HG03280 (cell line): ENCODE results near the gene CNTNAP3.
"Not testable (repeated sequence)": the region's sequence is repeated elsewhere in the genome, so short reads cannot be mapped to it uniquely, and the experiment has no call there.

Experiments used
- ATAC-seq: cut with Tn5 transposase; IDR thresholded peaks from one replicate; pipeline ENCODE4 v1.9.1; 2021; ENCODE audit warnings: mild to moderate bottlenecking, moderate library complexity; ENCODE audit not compliant: unreplicated experiment

The CNTNAP3 gene

DNA sequence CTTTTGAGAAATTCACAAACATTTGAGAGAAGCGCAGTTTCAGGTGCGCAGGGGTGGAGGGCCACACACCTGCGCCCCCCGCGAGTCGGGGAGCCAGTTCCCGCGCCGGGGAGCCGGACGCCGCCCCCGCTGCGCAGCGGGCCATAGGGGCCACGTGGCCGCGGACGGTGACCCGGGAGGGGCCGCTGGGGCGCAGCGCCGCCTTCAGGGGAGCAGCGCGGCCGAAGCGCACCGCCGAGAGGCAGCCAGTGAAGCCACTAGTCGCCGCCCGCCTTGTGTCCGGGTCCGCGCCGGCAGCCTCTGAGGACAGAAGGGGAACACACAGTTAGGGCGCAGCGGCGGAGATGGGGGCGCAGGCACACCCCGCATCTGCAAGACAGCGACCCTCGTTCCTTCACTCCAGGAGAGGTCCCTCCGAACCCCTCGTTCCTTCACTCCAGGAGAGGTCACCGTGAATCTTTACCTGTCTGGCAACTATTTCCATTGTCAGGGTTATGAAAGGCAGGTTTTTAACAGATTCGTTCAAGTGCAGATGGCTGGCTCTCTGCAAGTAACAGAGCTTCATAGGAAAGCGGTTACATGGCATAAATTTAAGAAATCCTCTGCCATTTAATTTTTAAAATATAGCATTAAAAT lies 209.2 kb downstream of the CNTNAP3 start:
- not testable (repeated sequence) for ATAC-seq

DNA sequence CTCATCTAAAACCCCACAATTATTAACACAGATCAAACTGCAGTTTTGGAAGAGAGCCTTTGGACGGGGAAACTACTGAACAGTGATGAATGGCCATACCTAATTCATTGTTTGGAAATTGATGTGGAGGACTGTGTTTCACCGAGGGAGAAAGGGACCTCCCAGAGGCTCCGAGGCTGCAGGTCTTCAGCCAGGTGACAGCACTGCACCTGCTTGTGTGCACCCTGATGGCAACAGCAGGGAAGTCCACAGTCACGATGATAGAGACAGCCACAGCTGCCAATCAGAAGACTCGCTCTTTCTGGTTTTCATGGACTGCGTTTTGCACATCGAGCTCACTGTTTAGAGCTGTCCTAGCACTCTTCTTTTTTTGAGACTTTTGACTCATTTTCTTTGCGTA lies 214.4 kb downstream of the CNTNAP3 start:
- not testable (repeated sequence) for ATAC-seq

DNA sequence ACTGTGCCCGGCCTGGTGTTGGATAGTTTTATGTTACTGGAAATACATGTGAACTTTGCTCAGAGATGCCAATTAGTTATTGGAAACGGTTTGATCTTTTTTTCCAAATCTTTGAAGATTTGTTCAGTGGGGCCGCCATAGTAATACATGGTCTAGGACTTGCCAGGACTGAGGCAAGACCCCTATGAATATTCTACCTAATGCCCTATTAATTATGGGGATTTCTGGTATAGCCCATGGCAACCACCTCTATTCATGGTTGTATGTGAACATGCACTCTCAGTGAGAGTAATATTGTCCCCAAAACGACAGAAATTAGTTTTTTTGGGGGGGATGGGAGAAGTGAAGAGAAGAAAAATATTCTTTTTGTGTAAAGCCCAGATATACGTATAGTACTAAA lies 220.3 kb downstream of the CNTNAP3 start:
- ATAC-seq: not testable (repeated sequence)

DNA sequence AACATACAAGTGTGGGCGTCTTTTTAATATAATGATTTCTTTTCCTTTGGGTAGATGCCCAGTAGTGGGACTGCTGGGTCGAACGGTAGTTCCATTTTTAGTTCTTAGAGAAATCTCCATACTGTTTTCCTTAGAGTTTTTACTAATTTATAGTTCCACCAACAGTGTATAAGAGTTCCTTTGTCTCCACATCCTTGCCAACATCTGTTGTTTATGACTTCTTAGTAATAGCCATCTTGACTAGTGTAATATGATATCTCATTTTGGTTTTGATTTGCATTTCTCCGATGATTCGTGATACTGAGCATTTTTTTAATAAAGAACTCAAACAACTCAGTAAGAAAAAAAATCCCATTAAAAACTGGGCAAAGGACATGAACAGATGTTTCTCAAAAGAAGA lies 225.0 kb downstream of the CNTNAP3 start:
- not testable (repeated sequence) for ATAC-seq

DNA sequence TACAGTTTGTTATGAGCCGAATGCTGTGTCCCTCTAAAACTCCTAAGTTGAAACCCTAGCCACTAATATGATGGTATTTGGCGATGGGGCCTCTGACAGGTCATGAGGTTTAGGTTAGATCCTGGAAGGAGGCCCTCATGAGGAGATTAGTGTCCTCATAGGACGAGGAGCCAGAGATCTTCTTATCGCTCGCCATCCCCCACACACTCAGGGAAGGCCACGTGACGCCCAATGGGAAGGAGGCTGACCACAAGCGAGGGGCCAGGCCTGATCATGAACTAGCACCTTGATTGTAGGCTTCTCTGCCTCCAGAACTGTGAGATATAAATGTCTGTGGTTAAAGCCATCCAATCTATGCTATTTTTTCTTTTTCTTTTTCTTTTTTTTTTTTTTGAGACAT lies 233.5 kb downstream of the CNTNAP3 start:
- not testable (repeated sequence) for ATAC-seq

DNA sequence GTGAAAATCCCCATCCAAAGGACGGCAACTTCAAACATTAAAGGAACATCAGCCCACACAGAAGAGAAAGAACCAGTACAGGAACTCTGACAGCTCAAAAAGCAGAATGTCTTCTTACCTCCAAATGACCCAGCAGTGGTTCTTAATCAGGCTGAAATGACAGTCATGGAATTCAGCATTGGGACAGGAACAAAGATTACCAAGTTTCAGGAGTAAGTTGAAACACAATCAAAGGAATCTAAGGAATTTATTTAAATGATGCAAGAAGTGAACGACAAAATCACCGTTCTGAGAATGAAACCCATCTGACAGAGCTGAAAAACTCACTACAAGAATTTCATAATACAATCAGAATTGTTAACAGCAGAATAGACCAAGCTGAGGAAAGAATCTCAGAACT lies 241.1 kb downstream of the CNTNAP3 start:
- not testable (repeated sequence) for ATAC-seq

DNA sequence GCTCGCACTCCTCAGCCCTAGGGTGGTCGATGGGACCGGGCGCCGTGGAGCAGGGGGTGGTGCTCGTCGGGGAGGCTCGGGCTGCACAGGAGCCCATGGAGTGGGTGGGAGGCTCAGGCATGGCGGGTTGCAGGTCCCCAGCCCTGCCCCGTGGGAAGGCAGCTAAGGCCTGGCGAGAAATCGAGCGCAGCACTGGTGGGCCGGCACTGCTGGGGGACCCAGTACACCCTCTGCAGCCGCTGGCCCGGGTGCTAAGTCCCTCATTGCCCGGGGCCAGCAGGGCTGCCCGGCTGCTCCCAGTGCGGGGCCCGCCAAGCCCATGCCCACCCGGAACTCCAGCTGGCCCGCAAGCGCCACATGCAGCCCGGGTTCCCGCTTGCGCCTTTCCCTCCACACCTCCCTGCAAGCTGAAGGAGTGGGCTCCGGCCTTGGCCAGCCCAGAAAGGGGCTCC lies 245.6 kb downstream of the CNTNAP3 start:
- not testable (repeated sequence) for ATAC-seq

DNA sequence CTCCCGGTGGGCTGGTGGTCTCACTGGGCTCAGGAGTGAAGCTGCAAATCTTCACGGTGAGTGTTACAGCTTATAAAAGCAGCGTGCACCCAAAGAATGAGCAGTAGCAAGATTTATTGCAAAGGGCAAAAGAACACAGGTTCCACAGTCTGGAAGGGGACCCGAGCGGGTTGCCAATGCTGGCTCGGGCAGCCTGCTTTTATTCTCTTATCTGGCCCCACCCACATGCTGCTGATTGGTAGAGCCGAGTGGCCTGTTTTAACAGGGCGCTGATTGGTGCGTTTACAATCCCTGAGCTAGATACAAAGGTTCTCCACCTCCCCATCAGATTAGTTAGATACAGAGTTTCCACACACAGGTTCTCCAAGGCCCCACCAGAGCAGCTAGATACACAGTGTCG lies 246.2 kb downstream of the CNTNAP3 start:
- not testable (repeated sequence) for ATAC-seq

DNA sequence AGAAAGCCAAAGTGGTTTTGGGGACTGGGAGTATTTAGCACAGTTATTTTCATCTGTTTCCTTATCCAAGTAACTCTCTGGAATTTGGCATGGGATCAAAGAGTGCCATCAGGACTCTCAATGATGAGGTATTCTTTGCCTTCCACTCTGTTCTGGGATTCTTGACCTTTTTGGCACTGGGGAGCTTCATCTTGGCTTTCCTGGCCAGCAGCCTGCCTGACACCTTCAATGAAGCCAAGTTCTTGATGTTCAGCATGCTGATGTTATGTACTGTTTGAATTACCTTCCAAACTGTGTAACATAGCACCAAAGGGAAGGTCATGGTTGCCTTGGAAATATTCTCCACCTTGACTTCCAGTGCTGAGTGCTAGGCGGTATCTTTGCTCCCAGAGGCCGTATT lies 248.8 kb downstream of the CNTNAP3 start:
- not testable (repeated sequence) for ATAC-seq

DNA sequence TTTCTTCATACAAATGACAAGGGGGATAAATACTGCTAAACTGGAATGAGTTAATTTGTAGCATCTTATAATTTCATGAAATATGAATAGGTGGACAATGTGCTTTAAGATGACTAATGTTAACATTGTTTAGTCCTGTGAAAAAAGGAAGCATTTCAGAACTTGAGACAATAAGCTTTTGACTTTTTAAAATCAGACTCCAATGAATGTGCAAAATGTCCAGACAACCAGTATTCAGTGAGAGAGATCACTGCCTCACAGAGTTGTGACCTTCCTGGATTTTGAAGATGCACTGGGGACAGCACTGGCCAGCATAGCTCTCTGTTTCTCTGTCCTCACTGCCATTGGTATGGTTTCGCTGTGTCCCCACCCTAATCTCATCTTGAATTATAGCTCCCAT lies 249.7 kb downstream of the CNTNAP3 start:
- not testable (repeated sequence) for ATAC-seq

DNA sequence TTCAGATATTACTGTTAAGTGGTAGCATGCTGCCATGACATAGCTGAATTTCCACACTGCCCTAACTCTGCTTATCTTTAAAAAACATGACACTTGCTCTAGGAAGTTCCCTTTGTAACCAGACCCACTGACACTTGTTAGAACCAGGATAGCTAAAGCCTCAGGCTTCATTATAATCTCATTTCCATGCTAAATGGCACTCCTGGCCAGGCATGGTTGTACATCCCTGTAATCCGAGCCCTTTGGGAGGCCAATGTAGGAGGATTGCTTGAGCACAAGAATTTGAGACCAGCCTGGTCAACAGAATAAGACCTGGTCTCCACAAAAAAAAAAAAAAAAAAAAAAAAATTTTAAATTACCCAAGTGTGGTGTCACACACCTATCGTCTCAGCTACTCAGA lies 254.1 kb downstream of the CNTNAP3 start:
- ATAC-seq: not testable (repeated sequence)

DNA sequence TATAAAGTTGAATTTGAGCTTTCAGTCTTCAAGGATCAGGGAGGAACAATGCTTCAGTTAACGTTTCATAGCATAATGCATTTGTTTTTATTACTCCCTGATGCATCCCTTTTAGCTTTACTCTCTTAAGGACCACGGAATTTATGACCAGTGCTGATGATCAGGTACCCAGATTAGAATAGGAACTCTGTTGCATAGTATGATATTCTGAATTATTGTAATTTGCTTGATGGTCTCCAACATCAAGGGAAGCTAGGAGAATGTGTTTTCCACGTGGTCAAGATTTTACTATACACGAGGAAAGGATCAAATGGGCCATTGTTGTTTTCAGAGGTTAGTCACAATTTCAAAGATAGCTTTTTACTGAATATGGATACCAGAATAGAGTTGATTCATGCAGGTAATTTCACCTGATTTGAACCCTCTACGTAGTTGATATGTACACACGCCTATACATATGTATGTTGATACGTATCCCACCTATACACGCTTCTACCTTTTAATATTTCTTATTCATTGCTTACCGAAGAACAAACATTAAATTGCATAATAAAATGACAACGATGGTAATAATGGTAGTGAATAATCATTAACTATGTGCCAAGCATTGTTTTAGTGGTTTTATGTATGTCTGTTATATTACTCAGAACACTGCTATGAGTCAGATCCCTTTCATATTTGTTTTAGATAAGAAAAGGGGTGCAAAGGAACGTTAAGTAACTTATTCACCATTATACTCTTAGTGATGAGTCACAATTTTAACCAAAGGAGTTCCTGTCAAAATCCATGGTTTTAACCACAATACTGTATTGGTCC lies 257.6 kb downstream of the CNTNAP3 start:
- ATAC-seq: not testable (repeated sequence)

DNA sequence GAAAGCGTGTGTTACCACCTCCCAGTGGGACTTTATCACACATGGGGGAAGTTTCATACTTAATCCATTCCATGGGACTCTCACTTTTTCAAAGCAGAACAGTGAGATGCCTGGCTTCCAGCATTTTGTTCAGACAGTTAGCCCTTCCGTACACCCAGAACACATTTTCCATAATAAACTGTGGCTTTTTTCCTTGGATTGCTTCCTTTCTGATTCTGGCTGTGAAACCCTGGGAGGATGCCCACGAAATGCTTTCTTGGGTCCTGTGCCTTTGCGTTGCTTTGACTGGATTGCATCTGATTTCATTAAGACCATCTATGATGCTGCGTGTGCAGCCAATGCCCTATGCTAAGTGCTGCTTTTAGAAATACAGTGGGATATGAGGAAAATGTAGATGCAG lies 259.1 kb downstream of the CNTNAP3 start:
- not testable (repeated sequence) for ATAC-seq

DNA sequence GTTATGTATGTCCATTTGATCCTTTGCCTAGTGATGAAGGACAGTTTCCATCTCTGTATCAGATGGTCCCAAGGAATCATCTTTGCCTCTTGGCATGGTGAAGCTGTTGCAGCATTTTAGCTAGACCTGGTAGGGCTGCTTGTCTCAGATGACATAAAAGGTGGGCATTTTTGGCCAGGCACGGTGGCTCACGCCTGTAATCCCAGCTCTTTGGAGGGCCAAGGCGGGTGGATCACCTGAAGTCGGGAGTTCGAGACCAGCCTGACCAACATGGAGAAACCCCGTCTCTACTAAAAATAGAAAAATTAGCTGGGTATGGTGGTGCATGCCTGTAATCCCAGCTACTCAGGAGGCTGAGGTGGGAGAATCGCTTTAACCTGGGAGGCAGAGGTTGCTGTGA lies 259.8 kb downstream of the CNTNAP3 start:
- not testable (repeated sequence) for ATAC-seq

DNA sequence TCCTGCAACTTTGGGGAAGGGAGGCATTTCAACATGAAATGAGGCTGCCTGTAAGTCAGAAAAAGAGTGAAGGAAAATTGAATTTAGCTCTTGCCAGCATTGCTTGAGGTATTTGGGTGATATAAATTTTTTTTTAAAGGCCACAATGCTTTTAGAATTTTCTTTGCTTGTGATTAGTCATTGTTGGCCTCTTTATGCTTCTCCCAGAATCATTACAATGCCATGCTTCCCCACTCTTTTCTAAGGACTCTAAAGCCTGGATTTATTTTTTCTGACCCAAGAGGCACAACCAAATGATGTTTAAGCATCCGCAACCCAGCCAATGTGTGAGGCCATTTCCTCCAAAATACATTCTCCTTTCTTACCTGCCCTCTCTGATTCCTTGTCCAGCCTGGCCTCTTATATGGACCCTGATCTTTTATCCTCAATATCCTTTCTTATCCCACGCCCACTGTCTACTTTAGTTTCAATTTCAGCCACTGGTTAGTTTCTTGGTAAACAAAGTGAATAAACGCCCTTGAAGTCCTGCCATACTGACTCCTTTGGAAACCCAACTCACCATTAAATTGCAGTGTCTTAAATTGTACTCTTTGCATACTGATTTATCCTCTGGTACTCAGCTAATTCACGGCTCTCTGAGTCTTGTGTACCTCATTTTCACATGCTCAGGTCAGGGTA lies 261.9 kb downstream of the CNTNAP3 start:
- not testable (repeated sequence) for ATAC-seq
